Measurements from ENCODE around the gene GLA.

- TF ChIP-seq, protein P1, sequence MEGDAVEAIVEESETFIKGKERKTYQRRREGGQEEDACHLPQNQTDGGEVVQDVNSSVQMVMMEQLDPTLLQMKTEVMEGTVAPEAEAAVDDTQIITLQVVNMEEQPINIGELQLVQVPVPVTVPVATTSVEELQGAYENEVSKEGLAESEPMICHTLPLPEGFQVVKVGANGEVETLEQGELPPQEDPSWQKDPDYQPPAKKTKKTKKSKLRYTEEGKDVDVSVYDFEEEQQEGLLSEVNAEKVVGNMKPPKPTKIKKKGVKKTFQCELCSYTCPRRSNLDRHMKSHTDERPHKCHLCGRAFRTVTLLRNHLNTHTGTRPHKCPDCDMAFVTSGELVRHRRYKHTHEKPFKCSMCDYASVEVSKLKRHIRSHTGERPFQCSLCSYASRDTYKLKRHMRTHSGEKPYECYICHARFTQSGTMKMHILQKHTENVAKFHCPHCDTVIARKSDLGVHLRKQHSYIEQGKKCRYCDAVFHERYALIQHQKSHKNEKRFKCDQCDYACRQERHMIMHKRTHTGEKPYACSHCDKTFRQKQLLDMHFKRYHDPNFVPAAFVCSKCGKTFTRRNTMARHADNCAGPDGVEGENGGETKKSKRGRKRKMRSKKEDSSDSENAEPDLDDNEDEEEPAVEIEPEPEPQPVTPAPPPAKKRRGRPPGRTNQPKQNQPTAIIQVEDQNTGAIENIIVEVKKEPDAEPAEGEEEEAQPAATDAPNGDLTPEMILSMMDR (IDR thresholded peaks at IDR 0.05), result no peak
- TF ChIP-seq EZH2 (IDR thresholded peaks at IDR 0.05; ENCODE audit: borderline replicate concordance, insufficient read depth, low read depth, low read length, poor library complexity, severe bottlenecking), result no peak
Observed at GRCh38 chrX:101409043-101409442, 1.3 kb upstream of the GLA start.
